Measurements from ENCODE around the gene TSEN15. TPM values are rescaled to one million over a fixed set of nuclear protein-coding genes. Genes with fewer than 3 reads are reported as not detected.
A peak's percentile ranks its signal among the peaks of the same experiment; 100 is the strongest.

Gene TSEN15
- total and polyA plus RNA-seq, 9 of the 15 experiments (the other 6 are each of a cell fraction or from before 2014, with no cell fraction given) = 25.6 to 121 (median 91.3) TPM

DNA sequence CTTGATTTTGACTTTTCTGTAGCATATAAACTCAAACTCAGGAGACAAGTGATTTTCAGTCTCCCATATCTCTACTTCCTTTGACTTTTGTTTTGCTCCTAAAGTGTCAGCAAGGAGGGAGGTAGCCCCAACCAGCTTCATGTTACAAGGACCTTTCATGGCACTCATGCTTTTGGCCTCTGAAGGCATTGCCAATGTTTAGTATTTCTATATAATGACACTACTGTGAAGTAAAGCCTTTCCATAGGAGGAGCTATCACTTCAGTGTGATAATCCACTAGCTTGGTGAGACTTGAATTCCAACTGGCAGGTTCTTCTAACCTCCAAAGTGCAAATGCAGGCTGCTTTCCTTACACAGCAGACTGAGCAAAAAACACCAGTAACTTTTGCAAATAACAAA lies 28.4 kb upstream of the TSEN15 start (continued):
- TF ChIP-seq ERF (CRISPR knock-in tag; IDR thresholded peaks at IDR 0.05) (no peak), ILF3 (IDR thresholded peaks at IDR 0.05; ENCODE audit: borderline replicate concordance) (no peak), ZNF785 (CRISPR knock-in tag; IDR thresholded peaks at IDR 0.05) (no peak), ZNF561 (CRISPR knock-in tag; conservative IDR thresholded peaks at IDR 0.05) (no peak), SAP30 (IDR thresholded peaks at IDR 0.05; ENCODE audit: borderline replicate concordance, insufficient read depth, low read depth, low read length, poor library complexity, severe bottlenecking) (no peak)

DNA sequence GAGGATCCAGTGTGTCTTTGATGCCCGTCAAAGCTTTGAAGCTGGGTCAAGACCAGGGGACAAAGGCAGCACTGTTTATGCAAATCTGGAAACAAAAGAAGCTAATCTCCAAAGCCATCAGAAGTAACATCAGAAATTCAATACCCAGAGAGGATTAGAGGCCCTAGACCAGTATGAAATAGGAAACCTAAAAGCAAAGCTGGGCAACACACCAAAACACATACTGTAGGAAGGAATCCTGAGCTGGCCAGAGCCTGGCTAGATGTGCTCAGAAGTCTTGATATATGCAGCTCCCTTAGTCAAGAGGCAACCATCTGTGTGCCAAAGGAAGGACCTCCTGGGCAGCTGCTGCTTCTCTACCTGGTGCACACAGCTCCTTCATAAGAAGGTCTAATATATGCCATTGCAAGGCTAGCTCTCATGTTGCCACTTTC lies 26.3 kb upstream of the TSEN15 start:
- Histone ChIP-seq H3K4me2 (ENCODE audit: insufficient read depth, low read length) (peak overlapping the region; percentile 8), H4K20me1 (replicated peaks; ENCODE audit: control insufficient read depth, insufficient read depth, low read length) (no peaks in the 10 kb centered on the region), H3K36me3 (ENCODE audit: control insufficient read depth, insufficient read depth, low read length) (no peaks in the 10 kb centered on the region; the same call in 2 of the 3 replicates), H3K9ac (ENCODE audit: insufficient read depth in 1 of 2, low read depth in 2 of 2, low read length in 2 of 2) (peak overlapping the region in 1 of 2 experiments; percentile 18; a peak in 1 of 4 replicates), H3K9me1 (ENCODE audit: control insufficient read depth, insufficient read depth, low read length) (no peaks in the 10 kb centered on the region), H2AFZ (ENCODE audit: low read depth, low read length) (peak overlapping the region; percentile 21; the same call in 1 of the 2 replicates), H3K79me2 (ENCODE audit: control insufficient read depth, insufficient read depth, low read length) (peaks cover 76% of the 10 kb centered on the region), H3K9me3 (replicated peaks; ENCODE audit: control insufficient read depth, insufficient read depth, low read depth, low read length) (no peaks in the 10 kb centered on the region), H3K4me1 (replicated peaks in 1 of 2; ENCODE audit: control insufficient read depth in 2 of 2, insufficient read depth in 2 of 2, low read length in 2 of 2) (peaks cover 9 to 68% of the 10 kb centered on the region in 2 experiments; a peak in 4 of 5 replicates), H3K27ac (ENCODE audit: extremely low read depth, low read depth, low read length) (peak overlapping the region; percentile 57), H3K27me3 (ENCODE audit: control insufficient read depth in 2 of 2, insufficient read depth in 2 of 2, low read length in 2 of 2) (no peaks in the 10 kb centered on the region), H3K4me3 (no peak overlapping the region)
- no peak for DNase-seq (ENCODE audit: extremely low read depth in 1 of 4, low spot score in 3 of 4)
- ATAC-seq = peak; percentile 29
- FAIRE-seq = no peak
- BruUV-seq (replicated peaks) = no TSS peak
- WGBS (ENCODE audit: insufficient coverage, low coverage, missing lambda C conversion rate) = 50% methylated on average over 1 of the region's 1 CpG
- in situ Hi-C loops (cut with MboI) = no loop called here
- ChIA-PET POLR2A (interaction anchor here (0.6 to 1.8 kb wide), 6 partner anchors 10 to 185 kb away, joined by 3 to 6 read pairs (median 4); partner anchors contain the start of gene TSEN15), CTCF (ENCODE audit: low intra/inter-chr PET ratio) (no interaction called here)
- intact Hi-C loops (cut with micrococcal nuclease) = no loop called here
- TF ChIP-seq HBP1 (CRISPR knock-in tag; IDR thresholded peaks at IDR 0.05) (no peak), FOXA3 (CRISPR knock-in tag; conservative IDR thresholded peaks at IDR 0.05 in 1 of 2, IDR thresholded peaks at IDR 0.05 in 1 of 2) (0 out of 4 replicates have a peak, but pooled peaks of 1 of the 2 experiments have one; percentile 16), SMAD1 (IDR thresholded peaks at IDR 0.05; ENCODE audit: low read depth, low read length, partially characterized antibody) (no peak), THRA (IDR thresholded peaks at IDR 0.05) (no peak), HDAC8 (tag; IDR thresholded peaks at IDR 0.05) (no peak), SOX6 (IDR thresholded peaks at IDR 0.05) (peak; percentile 66)
- TF ChIP-seq, protein P1, sequence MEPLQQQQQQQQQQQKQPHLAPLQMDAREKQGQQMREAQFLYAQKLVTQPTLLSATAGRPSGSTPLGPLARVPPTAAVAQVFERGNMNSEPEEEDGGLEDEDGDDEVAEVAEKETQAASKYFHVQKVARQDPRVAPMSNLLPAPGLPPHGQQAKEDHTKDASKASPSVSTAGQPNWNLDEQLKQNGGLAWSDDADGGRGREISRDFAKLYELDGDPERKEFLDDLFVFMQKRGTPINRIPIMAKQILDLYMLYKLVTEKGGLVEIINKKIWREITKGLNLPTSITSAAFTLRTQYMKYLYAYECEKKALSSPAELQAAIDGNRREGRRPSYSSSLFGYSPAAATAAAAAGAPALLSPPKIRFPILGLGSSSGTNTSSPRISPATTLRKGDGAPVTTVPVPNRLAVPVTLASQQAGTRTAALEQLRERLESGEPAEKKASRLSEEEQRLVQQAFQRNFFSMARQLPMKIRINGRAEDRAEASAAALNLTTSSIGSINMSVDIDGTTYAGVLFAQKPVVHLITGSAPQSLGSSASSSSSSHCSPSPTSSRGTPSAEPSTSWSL (CRISPR knock-in tag; IDR thresholded peaks at IDR 0.05; ENCODE audit: borderline replicate concordance) = no peak
- TF ChIP-seq, protein P2, sequence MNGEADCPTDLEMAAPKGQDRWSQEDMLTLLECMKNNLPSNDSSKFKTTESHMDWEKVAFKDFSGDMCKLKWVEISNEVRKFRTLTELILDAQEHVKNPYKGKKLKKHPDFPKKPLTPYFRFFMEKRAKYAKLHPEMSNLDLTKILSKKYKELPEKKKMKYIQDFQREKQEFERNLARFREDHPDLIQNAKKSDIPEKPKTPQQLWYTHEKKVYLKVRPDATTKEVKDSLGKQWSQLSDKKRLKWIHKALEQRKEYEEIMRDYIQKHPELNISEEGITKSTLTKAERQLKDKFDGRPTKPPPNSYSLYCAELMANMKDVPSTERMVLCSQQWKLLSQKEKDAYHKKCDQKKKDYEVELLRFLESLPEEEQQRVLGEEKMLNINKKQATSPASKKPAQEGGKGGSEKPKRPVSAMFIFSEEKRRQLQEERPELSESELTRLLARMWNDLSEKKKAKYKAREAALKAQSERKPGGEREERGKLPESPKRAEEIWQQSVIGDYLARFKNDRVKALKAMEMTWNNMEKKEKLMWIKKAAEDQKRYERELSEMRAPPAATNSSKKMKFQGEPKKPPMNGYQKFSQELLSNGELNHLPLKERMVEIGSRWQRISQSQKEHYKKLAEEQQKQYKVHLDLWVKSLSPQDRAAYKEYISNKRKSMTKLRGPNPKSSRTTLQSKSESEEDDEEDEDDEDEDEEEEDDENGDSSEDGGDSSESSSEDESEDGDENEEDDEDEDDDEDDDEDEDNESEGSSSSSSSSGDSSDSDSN (IDR thresholded peaks at IDR 0.05; ENCODE audit: borderline replicate concordance in 1 of 2, low read depth in 2 of 2, low read length in 2 of 2) = 0 out of 4 replicates have a peak, but pooled peaks of 1 of the 2 experiments have one; percentile 21

All from K562 (cell line).